SK-N-SH (cell line): ENCODE results near the gene LDB1.

Experiments used
- EP300 ChIP-seq, 2 experiments: IDR thresholded peaks; 2 replicates each; pipeline versions ENCODE4 v1.4.0 to v1.6.1; 2012; ENCODE audit warnings: borderline replicate concordance in 1 of 2, low read depth in 1 of 2, low read length in 1 of 2
- FOXJ3 ChIP-seq: sonication (generic); formaldehyde crosslinking; IDR thresholded peaks from 2 replicates; pipeline ENCODE4 v1.5.1; 2020; ENCODE audit warnings: mild to moderate bottlenecking, missing genetic modification reagents
- FOXM1 ChIP-seq: IDR thresholded peaks from 2 replicates; pipeline ENCODE4 v1.4.0; 2012; ENCODE audit warnings: low read depth, mild to moderate bottlenecking
- GABPA ChIP-seq: IDR thresholded peaks from 2 replicates; pipeline ENCODE4 v1.4.0; 2012; ENCODE audit warnings: low read depth, mild to moderate bottlenecking
- MEF2A ChIP-seq: IDR thresholded peaks from 2 replicates; pipeline ENCODE4 v1.4.0; 2012; ENCODE audit warnings: low read depth, borderline replicate concordance
- POLR2AphosphoS5 ChIP-seq: IDR thresholded peaks from 2 replicates; pipeline ENCODE4 v1.6.1; 2012; ENCODE audit warnings: low read depth, low read length
- SIN3A ChIP-seq: IDR thresholded peaks from 2 replicates; pipeline ENCODE4 v1.6.1; 2012; ENCODE audit warnings: low read depth, mild to moderate bottlenecking, low read length, moderate library complexity, borderline replicate concordance
- TF ChIP-seq, protein P1 (sequence below): fragments of 200-600 bp; sonication (generic); IDR thresholded peaks from 2 replicates; pipeline ENCODE4 v1.6.1; 2017; ENCODE audit warnings: antibody characterized with exemption, mild to moderate bottlenecking, moderate library complexity
- TF ChIP-seq, protein P2 (sequence below): IDR thresholded peaks from 2 replicates; pipeline ENCODE4 v1.4.0; 2012; ENCODE audit warnings: low read depth, borderline replicate concordance

DNA sequence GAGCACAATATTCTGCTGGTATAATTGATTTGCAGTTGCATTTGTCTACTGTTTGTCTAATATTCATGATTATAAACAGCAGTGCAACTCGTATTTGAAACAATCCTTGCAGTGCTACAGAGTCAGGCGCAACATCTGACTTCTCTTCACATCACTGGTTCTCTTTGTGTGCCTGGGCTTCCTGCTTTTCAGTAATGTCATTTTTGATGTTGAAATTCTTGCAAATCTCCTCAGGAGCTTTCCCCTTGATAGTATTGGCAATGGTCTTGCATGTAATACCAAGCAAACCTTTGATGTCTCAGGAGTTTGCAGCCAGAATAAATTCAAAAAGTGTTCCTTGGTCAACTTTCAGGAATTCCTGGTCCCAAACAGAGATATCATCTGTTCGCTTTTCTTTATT, 34.8 kb downstream of the LDB1 start:
- no peak for TF ChIP-seq GABPA
- TF ChIP-seq, protein P1, sequence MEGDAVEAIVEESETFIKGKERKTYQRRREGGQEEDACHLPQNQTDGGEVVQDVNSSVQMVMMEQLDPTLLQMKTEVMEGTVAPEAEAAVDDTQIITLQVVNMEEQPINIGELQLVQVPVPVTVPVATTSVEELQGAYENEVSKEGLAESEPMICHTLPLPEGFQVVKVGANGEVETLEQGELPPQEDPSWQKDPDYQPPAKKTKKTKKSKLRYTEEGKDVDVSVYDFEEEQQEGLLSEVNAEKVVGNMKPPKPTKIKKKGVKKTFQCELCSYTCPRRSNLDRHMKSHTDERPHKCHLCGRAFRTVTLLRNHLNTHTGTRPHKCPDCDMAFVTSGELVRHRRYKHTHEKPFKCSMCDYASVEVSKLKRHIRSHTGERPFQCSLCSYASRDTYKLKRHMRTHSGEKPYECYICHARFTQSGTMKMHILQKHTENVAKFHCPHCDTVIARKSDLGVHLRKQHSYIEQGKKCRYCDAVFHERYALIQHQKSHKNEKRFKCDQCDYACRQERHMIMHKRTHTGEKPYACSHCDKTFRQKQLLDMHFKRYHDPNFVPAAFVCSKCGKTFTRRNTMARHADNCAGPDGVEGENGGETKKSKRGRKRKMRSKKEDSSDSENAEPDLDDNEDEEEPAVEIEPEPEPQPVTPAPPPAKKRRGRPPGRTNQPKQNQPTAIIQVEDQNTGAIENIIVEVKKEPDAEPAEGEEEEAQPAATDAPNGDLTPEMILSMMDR, result no peak
- TF ChIP-seq MEF2A, result no peak
- TF ChIP-seq EP300 (IDR thresholded peaks at IDR 0.05; ENCODE audit: borderline replicate concordance in 1 of 2, low read depth in 1 of 2, low read length in 1 of 2), result no peak
- TF ChIP-seq FOXM1, result no peak
- no peak for TF ChIP-seq POLR2AphosphoS5
- TF ChIP-seq, protein P2, sequence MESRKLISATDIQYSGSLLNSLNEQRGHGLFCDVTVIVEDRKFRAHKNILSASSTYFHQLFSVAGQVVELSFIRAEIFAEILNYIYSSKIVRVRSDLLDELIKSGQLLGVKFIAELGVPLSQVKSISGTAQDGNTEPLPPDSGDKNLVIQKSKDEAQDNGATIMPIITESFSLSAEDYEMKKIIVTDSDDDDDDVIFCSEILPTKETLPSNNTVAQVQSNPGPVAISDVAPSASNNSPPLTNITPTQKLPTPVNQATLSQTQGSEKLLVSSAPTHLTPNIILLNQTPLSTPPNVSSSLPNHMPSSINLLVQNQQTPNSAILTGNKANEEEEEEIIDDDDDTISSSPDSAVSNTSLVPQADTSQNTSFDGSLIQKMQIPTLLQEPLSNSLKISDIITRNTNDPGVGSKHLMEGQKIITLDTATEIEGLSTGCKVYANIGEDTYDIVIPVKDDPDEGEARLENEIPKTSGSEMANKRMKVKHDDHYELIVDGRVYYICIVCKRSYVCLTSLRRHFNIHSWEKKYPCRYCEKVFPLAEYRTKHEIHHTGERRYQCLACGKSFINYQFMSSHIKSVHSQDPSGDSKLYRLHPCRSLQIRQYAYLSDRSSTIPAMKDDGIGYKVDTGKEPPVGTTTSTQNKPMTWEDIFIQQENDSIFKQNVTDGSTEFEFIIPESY, result no peak
- TF ChIP-seq FOXJ3, result no peak
- no peak for TF ChIP-seq SIN3A
